PFSK-1 (cell line): ENCODE results near the gene PTGES2.

Experiments
- SIN3A ChIP-seq: IDR thresholded peaks from 2 replicates; pipeline ENCODE4 v1.6.1; 2012; ENCODE audit warnings: mild to moderate bottlenecking, low read length, moderate library complexity, borderline replicate concordance; ENCODE audit not compliant: insufficient read depth
- TF ChIP-seq, protein P1 (sequence below), 2 experiments: IDR thresholded peaks; 2 replicates each; pipeline versions ENCODE4 v1.6.1 to v1.8.0; 2011 to 2012; ENCODE audit warnings: low read depth in 2 of 2, low read length in 2 of 2, control low read depth in 1 of 2, inconsistent platforms in 1 of 2, mild to moderate bottlenecking in 1 of 2, moderate library complexity in 1 of 2; ENCODE audit not compliant: insufficient read depth in 1 of 2

DNA sequence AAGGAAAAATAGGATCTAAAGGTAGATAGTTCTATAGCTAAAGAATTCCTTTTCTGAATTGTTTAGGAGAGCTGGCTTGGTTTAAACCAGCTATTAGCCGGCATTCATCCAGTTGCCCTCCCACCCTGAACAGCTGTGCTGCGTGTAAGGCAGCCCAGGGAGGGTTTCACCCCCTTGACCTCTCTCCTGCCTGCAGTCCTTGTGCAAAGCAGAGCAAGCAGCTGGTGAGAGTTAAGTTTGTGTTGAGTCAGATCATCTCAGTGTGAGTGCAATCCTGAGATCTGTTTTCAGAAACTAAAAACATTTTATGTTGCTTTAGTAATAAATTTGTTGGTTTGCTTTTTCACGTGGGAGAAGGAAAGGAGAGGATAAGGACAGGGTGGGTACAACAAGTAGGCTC is 46.5 kb downstream of the PTGES2 start:
- TF ChIP-seq, protein P1, sequence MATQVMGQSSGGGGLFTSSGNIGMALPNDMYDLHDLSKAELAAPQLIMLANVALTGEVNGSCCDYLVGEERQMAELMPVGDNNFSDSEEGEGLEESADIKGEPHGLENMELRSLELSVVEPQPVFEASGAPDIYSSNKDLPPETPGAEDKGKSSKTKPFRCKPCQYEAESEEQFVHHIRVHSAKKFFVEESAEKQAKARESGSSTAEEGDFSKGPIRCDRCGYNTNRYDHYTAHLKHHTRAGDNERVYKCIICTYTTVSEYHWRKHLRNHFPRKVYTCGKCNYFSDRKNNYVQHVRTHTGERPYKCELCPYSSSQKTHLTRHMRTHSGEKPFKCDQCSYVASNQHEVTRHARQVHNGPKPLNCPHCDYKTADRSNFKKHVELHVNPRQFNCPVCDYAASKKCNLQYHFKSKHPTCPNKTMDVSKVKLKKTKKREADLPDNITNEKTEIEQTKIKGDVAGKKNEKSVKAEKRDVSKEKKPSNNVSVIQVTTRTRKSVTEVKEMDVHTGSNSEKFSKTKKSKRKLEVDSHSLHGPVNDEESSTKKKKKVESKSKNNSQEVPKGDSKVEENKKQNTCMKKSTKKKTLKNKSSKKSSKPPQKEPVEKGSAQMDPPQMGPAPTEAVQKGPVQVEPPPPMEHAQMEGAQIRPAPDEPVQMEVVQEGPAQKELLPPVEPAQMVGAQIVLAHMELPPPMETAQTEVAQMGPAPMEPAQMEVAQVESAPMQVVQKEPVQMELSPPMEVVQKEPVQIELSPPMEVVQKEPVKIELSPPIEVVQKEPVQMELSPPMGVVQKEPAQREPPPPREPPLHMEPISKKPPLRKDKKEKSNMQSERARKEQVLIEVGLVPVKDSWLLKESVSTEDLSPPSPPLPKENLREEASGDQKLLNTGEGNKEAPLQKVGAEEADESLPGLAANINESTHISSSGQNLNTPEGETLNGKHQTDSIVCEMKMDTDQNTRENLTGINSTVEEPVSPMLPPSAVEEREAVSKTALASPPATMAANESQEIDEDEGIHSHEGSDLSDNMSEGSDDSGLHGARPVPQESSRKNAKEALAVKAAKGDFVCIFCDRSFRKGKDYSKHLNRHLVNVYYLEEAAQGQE (IDR thresholded peaks at IDR 0.05; ENCODE audit: insufficient read depth in 1 of 2, low read depth in 2 of 2, low read length in 2 of 2) = no peak
- TF ChIP-seq SIN3A = no peak
